ENCODE results near the gene GATB.
A peak's percentile ranks its signal among the peaks of the same experiment; 100 is the strongest.

The GATB gene

GRCh38 chr4:151760712-151761661 is at the start of gene GATB:
Gene GATB (minus strand): TSS chr4:151761007. CDS start chr4:151760982, 25 bp downstream.
- peak; percentile 92 for DNase-seq

DNA sequence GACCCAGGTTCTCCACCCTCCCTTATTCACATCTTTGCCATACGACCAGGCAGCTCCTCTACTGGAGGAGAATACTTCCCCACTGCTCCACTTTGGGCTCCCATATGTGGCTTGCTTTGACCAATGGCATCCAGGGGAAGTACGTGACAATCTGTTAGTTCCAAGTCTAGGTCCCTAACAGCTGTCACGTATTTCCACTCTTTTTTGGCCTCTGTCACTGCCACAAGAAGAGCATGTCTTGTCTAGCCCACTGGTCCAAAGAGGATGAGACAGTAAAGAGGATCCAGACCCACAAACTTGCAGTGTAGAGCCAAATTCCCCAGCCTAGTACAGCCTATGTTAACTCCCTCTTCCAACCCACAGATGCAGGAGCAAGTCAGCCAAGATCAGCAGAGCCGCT is 49.7 kb upstream of the GATB start:
- no peak for DNase-seq

GRCh38 chr4:151809716-151810115 is 48.9 kb upstream of the GATB start:
- no peak for DNase-seq

DNA sequence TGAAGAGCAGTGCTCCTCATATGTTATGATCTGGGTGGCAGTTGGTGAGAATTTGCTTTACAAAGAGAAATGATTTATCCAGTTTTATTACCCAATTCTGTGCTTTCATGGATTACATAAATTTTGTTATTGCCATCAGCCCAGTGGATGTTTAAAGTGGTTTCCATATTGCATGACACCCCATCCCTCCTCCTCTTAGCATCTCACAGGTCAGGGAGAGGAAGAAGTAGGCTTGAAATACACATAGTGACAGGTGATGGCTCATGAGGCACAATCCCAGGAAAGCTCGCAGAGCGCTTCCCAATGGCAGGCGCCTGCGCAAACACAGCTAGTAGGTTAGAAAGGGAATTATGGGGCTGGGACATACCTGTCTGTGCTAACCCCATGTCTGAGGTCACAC is 47.7 kb upstream of the GATB start:
- DNase-seq: no peak

GRCh38 chr4:151808120-151808529 is 47.3 kb upstream of the GATB start:
- peak; percentile 22 for DNase-seq

DNA sequence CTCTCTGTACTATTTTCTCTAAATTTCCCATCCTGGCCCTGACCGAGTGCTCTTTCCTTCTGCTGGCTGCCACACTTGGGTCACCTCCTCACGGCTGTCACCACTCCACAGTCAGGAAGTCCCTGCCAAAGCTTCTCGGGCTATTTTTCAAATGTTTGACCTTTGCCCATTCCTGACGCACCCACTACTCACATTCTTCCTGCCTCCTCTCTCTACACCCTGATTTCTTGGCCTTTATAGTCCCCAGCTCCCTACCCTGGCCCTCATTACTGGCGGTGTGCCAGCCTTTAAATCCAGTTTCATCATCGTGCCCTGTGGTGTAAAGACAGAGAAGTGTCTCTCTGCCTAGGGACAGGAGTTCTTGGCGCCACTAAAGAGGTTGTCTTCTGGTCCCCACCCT is 46.4 kb upstream of the GATB start:
- no peak for DNase-seq

DNA sequence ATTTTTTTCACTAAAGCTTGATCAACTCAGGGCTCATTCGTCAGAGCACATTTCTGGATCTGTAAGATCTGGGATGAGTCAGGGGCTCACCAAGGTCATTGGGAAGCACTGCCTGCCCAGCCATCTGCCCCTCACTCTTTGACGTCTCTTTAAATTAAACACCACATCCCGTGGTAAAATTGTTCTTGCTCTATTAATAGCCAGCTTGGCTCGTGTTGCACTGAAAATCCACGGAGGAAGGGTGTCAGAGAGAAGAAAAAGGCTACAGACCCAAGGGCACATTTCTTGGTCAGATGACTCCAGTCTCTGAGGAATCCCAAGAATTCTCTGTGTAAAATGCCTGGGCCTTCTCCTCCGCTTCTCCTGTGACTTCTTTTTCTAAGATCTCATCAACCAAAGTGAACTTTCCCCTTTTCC is 45.7 kb upstream of the GATB start:
- peak; percentile 57 for DNase-seq

- DNase-seq: no peak
These were observed 44.0 kb upstream of the GATB start for GRCh38 chr4:151804821-151805220.

GRCh38 chr4:151804086-151804630 is 43.4 kb upstream of the GATB start:
- no peak for DNase-seq

DNA sequence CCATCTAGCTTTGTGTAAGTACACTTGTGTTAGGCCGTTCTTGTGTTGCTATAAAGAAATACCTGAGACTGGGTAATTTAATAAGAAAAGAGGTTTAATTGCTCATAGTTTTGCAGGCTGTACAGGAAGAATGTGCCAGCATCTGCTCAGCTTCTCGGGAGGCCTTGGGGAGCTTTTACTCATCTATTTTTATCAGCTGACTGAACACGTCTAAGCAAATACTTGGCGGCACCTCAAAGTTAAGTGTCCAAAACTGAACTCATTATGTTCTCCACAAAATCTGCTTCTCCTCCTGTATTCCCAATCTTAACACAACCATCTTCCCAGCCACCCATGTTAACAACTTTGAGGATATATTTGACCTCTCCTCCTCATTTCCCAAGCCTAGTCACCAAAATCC is 42.4 kb upstream of the GATB start:
- DNase-seq: no peak

DNA sequence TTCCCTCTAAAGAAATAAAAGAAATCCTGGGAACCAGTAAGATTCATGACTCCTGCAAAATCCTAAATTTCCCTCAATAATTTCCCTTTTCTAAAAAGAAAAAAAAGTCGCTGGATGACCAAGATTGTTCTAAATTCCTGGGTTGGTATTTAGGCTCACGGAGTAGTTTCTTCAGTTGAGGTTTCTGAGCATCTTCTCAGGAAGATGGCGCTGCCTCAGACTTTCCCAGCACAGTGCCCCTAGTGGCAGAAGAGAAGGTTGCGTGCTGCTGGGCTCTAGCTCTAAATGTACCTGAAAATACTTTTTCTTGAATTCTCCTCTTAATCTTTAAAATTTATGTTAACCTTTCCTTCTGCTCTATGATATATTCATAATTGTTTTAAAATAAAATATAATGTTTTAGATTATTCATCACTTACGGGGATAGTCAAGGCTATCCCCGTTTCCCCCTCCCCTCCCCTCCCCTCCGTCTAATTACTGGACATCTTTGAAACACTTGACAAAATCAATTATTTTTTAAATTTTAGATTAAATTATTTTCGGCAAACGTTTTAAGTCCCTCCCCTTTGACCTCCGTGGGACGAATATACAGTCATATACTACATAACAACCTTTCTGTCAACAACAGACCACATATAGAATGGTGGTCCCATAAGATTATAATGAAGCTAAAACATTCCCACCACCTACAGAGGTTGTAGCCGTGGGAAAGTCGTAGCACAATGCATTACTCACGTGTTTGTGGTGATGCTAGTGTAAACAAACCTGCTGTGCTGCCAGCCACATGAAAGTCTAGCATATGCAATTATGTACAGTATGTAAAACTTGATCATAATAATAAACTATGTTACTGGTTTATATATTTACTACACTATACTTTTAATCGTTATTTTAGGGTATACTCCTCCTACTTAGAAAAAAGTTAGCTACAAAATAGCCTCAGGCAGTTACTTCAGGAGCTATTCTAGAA is 41.0 kb upstream of the GATB start:
- DNase-seq: peak; percentile 20

DNA sequence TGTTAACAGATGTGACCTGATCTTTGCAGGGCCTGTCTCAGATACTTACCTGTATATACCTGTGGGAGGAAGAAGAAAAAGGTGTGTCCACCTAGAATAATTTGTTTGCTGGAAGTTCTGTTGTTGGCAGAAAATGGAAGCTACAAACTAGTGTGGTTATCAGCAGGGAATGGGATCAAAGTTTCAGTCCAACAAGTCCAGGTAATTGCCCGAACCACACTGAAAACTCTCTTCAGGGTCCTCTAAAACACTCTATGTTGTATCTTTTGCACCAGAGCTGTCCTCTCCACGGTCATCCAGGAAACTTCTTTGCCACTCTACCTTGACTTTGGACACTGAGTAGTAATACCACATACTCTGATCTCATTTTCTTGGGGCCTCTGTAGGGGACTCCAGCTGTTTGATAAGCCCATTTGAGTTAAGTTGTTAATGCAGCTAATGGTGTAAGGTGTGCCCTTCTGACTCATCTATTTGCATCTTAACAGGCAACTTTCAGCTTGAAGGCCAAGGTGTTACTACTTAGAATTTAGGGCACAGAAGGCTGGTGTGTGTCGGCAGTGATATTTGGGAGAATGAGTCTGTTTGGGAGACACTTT is 38.7 kb upstream of the GATB start:
- no peak for DNase-seq

GRCh38 chr4:151798678-151799416 is 38.0 kb upstream of the GATB start:
- no peak for DNase-seq

- DNase-seq: no peak
These were observed 37.0 kb upstream of the GATB start for GRCh38 chr4:151797853-151798252.

- no peak for DNase-seq
These were observed 36.3 kb upstream of the GATB start for GRCh38 chr4:151797131-151797530.

- DNase-seq: no peak
These were observed 35.3 kb upstream of the GATB start for GRCh38 chr4:151796106-151796505.

DNA sequence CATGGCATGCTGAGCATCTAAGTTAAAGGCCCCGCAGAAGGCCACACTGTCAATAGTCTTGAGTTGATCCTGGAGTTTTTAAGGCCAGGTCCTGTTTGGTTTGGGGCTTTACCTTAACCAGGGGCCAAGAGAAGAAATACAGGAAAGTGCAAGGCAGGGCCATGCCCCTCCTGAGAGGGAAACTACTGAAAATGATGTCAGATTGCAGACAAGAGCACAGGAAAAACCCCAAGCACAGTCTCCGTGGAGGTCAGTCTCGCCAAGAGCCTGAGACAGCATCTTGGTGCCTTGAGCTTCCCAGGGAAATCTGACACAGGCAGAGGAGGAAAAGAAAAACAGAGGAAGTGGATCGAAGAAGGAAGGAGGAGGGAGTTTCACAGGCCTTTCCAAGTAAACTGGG is 32.2 kb upstream of the GATB start:
- DNase-seq: no peak

DNA sequence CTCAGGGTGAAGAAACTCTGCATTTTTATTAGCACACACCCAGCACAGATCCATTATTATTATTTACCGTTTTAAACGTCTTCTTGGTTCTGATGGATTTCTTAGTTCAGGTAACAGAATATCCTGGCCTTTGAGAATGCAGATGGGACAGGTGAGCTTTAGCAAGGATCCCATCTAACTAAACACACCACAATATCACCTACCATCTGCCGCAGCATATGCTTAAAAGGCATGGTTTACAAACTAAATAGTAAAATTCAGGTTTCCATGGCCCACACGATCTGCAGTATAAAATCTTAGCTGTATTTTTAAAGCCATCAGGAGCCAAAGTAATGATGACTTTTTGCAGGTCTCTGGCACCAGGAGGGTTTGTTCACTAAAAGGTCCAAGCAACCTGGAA is 31.7 kb upstream of the GATB start:
- DNase-seq: no peak

GRCh38 chr4:151788021-151788420 is 27.2 kb upstream of the GATB start:
- DNase-seq: no peak

DNA sequence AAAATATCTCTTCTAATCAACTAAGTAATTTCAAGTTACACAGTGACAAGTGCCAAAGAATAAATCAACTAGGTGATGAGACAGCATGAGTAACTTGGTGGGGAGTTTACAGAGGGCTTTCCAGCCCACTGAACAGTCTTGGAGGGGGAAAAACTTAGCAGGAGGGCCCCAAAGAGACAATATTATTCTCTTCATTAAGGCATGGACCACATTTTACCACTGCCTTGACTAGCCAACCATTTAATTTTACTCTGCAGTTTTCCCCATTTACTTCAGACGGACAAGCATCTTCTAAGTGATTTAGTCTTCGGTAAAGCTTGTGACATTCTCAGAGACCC is 25.3 kb upstream of the GATB start:
- no peak for DNase-seq

- no peak for DNase-seq
These were observed 24.8 kb upstream of the GATB start for GRCh38 chr4:151785484-151786157.

DNA sequence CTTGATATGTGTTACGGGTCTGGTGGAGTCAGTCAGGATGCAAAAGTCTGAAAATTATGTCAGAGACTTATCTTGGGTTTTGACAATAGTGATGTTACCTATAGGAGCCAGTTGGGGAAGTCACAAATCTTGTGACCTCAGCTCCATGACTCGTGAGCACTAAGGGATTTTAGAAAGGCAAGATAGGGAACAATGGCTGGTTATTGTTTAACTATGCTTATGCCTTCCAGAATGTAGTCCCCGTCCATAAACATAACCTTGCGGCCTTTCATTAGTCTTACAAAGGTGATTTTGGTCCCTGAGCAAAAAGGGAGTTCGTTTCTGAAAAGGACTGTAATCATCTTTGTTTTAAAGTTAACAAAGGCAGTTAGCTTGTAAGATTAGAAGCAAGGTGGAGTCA is 23.9 kb upstream of the GATB start:
- no peak for DNase-seq

Data from HCEC 1CT (cell line).